ENCODE results near the gene P2RY2. TPM values are rescaled to one million over a fixed set of nuclear protein-coding genes. Genes with fewer than 3 reads are reported as not detected.

P2RY2 gene
- total RNA-seq, 2 experiments from 2014 or later = not detected

GRCh38 chr11:73217810-73218105 lies 323 bp upstream of the P2RY2 start:
- POLR2A ChIA-PET = no interaction called here
- no peak overlapping the region for H3K27ac ChIP-seq (ENCODE audit: low read depth, low read length, poor library complexity, severe bottlenecking)
- no peak overlapping the region for H2AFZ ChIP-seq (ENCODE audit: low read length)
- intact Hi-C loops (cut with micrococcal nuclease; ENCODE audit: unreplicated experiment) = no loop called here
- no peaks in the 10 kb centered on the region for H3K79me2 ChIP-seq (ENCODE audit: insufficient read depth, low read depth, low read length)
- no peak for DNase-seq (ENCODE audit: low spot score)
- BruUV-seq (replicated peaks) = no TSS peak
- H3K4me3 ChIP-seq (ENCODE audit: low read depth, low read length, poor library complexity, severe bottlenecking) = no peak overlapping the region
- CTCF ChIA-PET (ENCODE audit: unreplicated experiment) = no interaction called here
- H3K9me2 ChIP-seq (ENCODE audit: insufficient read depth, low read length) = no peaks in the 10 kb centered on the region
- H3K4me2 ChIP-seq (ENCODE audit: low read length) = no peak overlapping the region
- no peaks in the 10 kb centered on the region for H3K9me3 ChIP-seq (ENCODE audit: low read length)
- no peak for TF ChIP-seq CTCF (conservative IDR thresholded peaks at IDR 0.05; ENCODE audit: low read length)
- TF ChIP-seq EZH2phosphoT487 (IDR thresholded peaks at IDR 0.05; ENCODE audit: borderline replicate concordance, low read depth, low read length) = no peak
- H3K36me3 ChIP-seq (ENCODE audit: insufficient read depth, low read length) = no peaks in the 10 kb centered on the region
- peaks cover 8% of the 10 kb centered on the region for H3K4me1 ChIP-seq (ENCODE audit: insufficient read depth, low read length, poor library complexity, severe bottlenecking)
- H4K20me1 ChIP-seq (ENCODE audit: insufficient read depth, low read length) = no peaks in the 10 kb centered on the region

DNA sequence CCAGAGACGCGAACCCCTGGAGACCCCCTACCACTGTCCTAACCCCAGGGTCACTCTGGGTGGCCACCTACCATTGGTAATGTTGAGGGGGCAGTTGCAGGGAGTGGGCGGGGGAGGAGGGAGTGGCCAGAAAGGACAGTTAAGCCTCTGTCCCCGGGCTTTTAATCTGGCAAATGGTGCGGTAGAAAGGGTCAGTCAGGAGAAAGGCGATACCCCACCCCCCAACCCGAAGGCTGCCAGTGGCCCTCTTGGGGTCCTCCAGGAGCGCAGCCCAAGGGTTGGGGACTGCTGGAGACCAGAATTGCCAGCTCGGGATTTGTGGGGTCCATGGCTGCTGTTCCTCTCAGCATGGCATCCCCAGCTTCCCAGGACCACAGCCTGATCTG lies 742 bp downstream of the P2RY2 start:
- H2AFZ ChIP-seq (ENCODE audit: low read length) = no peak overlapping the region

More for the DNA sequence above, 742 bp downstream of the P2RY2 start:
- Histone ChIP-seq H3K4me1 (ENCODE audit: insufficient read depth, low read length, poor library complexity, severe bottlenecking) (peaks cover 8% of the 10 kb centered on the region), H3K36me3 (ENCODE audit: insufficient read depth, low read length) (no peaks in the 10 kb centered on the region), H3K27ac (ENCODE audit: low read depth, low read length, poor library complexity, severe bottlenecking) (no peak overlapping the region), H3K4me3 (ENCODE audit: low read depth, low read length, poor library complexity, severe bottlenecking) (no peak overlapping the region), H3K9me2 (ENCODE audit: insufficient read depth, low read length) (no peaks in the 10 kb centered on the region), H4K20me1 (ENCODE audit: insufficient read depth, low read length) (no peaks in the 10 kb centered on the region), H3K79me2 (ENCODE audit: insufficient read depth, low read depth, low read length) (no peaks in the 10 kb centered on the region), H3K4me2 (ENCODE audit: low read length) (no peak overlapping the region), H3K9me3 (ENCODE audit: low read length) (no peaks in the 10 kb centered on the region)
- DNase-seq (ENCODE audit: low spot score) = no peak
- no peak for TF ChIP-seq EZH2phosphoT487 (IDR thresholded peaks at IDR 0.05; ENCODE audit: borderline replicate concordance, low read depth, low read length)
- TF ChIP-seq CTCF (conservative IDR thresholded peaks at IDR 0.05; ENCODE audit: low read length) = no peak
- intact Hi-C loops (cut with micrococcal nuclease; ENCODE audit: unreplicated experiment) = no loop called here
- POLR2A ChIA-PET = no interaction called here
- no TSS peak for BruUV-seq (replicated peaks)
- CTCF ChIA-PET (ENCODE audit: unreplicated experiment) = no interaction called here

Measured in OCI-LY7 (cell line).